Ishikawa (cell line): ENCODE measurements around the gene FABP6.

ENCODE experiments used
- CEBPB ChIP-seq: IDR thresholded peaks from 2 replicates; pipeline ENCODE4 v1.6.1; 2012
- CREB1 ChIP-seq: IDR thresholded peaks from 2 replicates; pipeline ENCODE4 v1.6.1; 2012; ENCODE audit warnings: low read depth
- EGR1 ChIP-seq: IDR thresholded peaks from 2 replicates; pipeline ENCODE4 v1.6.1; 2012
- EP300 ChIP-seq: IDR thresholded peaks from 2 replicates; pipeline ENCODE4 v1.6.1; 2012; ENCODE audit warnings: borderline replicate concordance
- FOXM1 ChIP-seq: IDR thresholded peaks from 2 replicates; pipeline ENCODE4 v1.6.1; 2012; ENCODE audit warnings: low read depth, borderline replicate concordance
- NFIC ChIP-seq: IDR thresholded peaks from 2 replicates; pipeline ENCODE4 v1.6.1; 2012
- RAD21 ChIP-seq: IDR thresholded peaks from 2 replicates; pipeline ENCODE4 v1.6.1; 2012; ENCODE audit warnings: low read depth
- TAF1 ChIP-seq: IDR thresholded peaks from 2 replicates; pipeline ENCODE4 v1.6.1; 2012; ENCODE audit warnings: low read depth, mild to moderate bottlenecking
- TCF12 ChIP-seq: IDR thresholded peaks from 2 replicates; pipeline ENCODE4 v1.6.1; 2012; ENCODE audit warnings: low read depth
- TEAD4 ChIP-seq: IDR thresholded peaks from 2 replicates; pipeline ENCODE4 v1.6.1; 2012
- YY1 ChIP-seq: IDR thresholded peaks from 2 replicates; pipeline ENCODE4 v1.6.1; 2012; ENCODE audit warnings: low read depth
- ZBTB7A ChIP-seq: IDR thresholded peaks from 2 replicates; pipeline ENCODE4 v1.6.1; 2012; ENCODE audit warnings: low read depth
- TF ChIP-seq, protein P1 (sequence below): IDR thresholded peaks from 2 replicates; pipeline ENCODE4 v1.6.1; 2012; ENCODE audit warnings: low read depth, mild to moderate bottlenecking
- TF ChIP-seq, protein P2 (sequence below): IDR thresholded peaks from 2 replicates; pipeline ENCODE4 v1.6.1; 2012
- TF ChIP-seq, protein P3 (sequence below): IDR thresholded peaks from 2 replicates; pipeline ENCODE4 v1.6.1; 2012

Gene FABP6

DNA sequence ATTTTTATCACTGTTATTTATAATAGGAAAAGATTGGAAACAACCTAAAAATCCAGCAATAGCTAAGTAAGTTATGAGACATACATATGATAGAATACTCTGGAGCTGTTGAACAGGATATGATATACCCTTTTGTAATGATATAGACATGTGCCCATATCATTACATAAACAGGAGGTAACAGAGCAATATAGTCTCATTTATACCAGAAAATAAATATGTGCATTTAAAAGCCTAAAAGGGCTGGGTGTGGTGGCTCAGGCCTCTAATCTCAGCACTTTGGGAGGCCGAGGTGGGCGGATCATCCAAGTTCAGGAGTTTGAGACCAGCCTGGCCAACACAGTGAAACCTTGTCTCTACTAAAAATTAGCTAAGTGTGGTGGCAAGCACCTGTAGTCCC lies 2.3 kb upstream of the FABP6 start:
- TF ChIP-seq, protein P1, sequence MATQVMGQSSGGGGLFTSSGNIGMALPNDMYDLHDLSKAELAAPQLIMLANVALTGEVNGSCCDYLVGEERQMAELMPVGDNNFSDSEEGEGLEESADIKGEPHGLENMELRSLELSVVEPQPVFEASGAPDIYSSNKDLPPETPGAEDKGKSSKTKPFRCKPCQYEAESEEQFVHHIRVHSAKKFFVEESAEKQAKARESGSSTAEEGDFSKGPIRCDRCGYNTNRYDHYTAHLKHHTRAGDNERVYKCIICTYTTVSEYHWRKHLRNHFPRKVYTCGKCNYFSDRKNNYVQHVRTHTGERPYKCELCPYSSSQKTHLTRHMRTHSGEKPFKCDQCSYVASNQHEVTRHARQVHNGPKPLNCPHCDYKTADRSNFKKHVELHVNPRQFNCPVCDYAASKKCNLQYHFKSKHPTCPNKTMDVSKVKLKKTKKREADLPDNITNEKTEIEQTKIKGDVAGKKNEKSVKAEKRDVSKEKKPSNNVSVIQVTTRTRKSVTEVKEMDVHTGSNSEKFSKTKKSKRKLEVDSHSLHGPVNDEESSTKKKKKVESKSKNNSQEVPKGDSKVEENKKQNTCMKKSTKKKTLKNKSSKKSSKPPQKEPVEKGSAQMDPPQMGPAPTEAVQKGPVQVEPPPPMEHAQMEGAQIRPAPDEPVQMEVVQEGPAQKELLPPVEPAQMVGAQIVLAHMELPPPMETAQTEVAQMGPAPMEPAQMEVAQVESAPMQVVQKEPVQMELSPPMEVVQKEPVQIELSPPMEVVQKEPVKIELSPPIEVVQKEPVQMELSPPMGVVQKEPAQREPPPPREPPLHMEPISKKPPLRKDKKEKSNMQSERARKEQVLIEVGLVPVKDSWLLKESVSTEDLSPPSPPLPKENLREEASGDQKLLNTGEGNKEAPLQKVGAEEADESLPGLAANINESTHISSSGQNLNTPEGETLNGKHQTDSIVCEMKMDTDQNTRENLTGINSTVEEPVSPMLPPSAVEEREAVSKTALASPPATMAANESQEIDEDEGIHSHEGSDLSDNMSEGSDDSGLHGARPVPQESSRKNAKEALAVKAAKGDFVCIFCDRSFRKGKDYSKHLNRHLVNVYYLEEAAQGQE = no peak
- TF ChIP-seq EP300 = no peak
- TF ChIP-seq TEAD4 = no peak
- no peak for TF ChIP-seq TAF1
- no peak for TF ChIP-seq NFIC
- TF ChIP-seq CREB1 = no peak
- TF ChIP-seq, protein P2, sequence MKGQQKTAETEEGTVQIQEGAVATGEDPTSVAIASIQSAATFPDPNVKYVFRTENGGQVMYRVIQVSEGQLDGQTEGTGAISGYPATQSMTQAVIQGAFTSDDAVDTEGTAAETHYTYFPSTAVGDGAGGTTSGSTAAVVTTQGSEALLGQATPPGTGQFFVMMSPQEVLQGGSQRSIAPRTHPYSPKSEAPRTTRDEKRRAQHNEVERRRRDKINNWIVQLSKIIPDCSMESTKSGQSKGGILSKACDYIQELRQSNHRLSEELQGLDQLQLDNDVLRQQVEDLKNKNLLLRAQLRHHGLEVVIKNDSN = no peak
- no peak for TF ChIP-seq YY1

DNA sequence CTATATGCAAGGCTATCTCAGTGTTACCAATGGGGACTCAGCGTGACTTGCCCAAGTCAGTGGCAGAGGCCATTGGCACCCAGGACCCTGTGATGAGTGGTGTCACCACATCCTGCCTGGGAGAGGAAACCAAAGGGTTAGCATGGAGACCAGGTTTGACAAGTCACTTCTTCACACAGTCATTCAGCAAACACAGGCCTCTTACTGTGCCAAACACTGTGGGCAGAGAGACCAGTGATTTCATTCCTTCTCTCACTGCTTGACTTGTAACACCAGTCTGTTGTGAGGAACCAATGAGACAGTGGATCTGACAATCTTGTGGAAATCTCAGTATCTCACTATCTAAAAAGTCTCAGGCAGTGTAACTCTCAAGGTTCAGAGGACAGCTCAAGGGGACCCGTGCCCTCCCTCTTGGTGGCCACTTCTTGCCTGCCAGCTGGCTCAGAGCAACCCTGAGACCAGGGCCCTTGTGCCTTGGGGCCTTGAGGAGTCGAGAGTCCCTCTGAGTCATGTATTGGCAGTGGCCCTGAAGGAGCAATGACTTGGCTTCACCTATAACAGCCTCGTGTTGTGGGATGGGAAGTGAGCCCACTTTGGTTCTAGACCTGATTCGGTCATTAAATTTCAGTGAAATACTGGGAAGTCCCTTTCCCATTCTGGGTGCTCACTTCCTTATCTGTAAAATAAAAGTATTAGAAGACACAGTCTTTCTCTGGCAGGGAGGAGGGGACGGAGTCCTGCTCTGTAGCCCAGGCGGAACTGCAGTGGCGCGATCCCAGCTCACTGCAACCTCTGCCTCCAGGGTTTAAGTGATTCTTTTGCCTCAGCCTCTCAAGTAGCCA lies 1.6 kb downstream of the FABP6 start:
- TF ChIP-seq YY1 (no peak), ZBTB7A (no peak), CEBPB (no peak), TAF1 (no peak), RAD21 (no peak), NFIC (no peak), TCF12 (no peak), EGR1 (no peak), FOXM1 (no peak), CREB1 (no peak), TEAD4 (no peak), EP300 (no peak)
- TF ChIP-seq, protein P2 = no peak
- TF ChIP-seq, protein P1 = no peak
- TF ChIP-seq, protein P3, sequence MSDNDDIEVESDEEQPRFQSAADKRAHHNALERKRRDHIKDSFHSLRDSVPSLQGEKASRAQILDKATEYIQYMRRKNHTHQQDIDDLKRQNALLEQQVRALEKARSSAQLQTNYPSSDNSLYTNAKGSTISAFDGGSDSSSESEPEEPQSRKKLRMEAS = no peak

DNA sequence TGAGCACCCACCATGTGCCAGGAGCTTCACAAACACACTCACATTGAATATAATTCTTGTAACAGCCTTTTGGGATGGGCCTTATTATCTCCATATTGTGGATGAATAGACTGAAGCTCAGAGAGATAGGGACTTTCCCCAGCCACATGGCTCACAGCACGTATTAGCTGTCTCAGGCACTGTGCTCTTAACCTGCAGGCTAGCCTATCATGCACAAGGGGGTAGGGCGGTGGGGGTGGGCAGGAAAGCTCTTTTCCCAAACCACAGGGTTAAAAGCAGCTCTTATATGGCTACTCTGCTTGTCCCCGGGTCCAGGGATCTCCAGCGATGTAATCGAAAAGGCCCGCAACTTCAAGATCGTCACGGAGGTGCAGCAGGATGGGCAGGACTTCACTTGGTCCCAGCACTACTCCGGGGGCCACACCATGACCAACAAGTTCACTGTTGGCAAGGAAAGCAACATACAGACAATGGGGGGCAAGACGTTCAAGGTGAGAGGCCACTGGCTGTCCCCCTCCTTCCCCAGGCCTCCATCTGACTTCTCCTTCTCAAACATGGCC lies 2.6 kb downstream of the FABP6 start:
- TF ChIP-seq CEBPB = no peak
- TF ChIP-seq TCF12 = no peak
- TF ChIP-seq EGR1 = no peak
- TF ChIP-seq, protein P3 = no peak
- no peak for TF ChIP-seq TAF1
- TF ChIP-seq YY1 = no peak
- no peak for TF ChIP-seq CREB1
- TF ChIP-seq NFIC = no peak
- TF ChIP-seq, protein P2 = no peak
- TF ChIP-seq, protein P1 = no peak
- TF ChIP-seq TEAD4 = no peak
- TF ChIP-seq FOXM1 = no peak

DNA sequence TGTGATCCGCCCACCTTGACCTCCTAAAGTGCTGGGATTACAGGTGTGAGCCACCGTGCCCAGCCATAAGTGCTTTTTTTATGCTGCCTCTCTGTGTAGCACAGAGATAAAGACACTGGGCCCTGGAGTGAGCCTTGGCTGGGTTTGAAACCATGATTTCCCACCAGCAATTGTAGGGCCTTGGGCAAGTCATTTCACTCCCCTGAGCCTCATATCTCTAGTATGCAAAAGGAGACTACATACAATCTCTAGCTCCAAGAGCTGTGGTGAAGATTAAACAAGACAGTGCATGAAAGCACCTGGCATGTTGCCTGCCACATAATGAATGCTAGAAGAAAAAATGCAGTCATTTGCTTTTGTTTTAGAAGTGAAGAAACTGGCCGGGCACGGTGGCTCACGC lies 3.9 kb downstream of the FABP6 start:
- TF ChIP-seq EGR1 = no peak
- TF ChIP-seq, protein P1 = no peak
- TF ChIP-seq EP300 = no peak
- TF ChIP-seq ZBTB7A = no peak
- no peak for TF ChIP-seq CEBPB
- TF ChIP-seq CREB1 = no peak
- no peak for TF ChIP-seq TAF1
- no peak for TF ChIP-seq RAD21
- TF ChIP-seq NFIC = no peak
